Mammary epithelial cell (primary cell): Measurements from ENCODE around the gene OR2H2.

Experiments used
- CTCF ChIP-seq, 2 donors: IDR thresholded peaks in 1 of 2; conservative IDR thresholded peaks in 1 of 2; 2 replicates each; pipeline ENCODE4 v1.5.1; 2011 to 2012; ENCODE audit warnings: inconsistent platforms in 2 of 2, low read length in 2 of 2, mild to moderate bottlenecking in 2 of 2, control low read depth in 1 of 2, low read depth in 1 of 2; ENCODE audit not compliant: insufficient read depth in 1 of 2; ENCODE audit errors: extremely low read depth in 1 of 2
- EZH2 ChIP-seq: IDR thresholded peaks from 2 replicates; pipeline ENCODE4 v1.6.1; 2012; ENCODE audit warnings: low read length, inconsistent platforms, borderline replicate concordance

GRCh38 chr6:29617782-29618554 is 33.0 kb downstream of the OR2H2 start:
- TF ChIP-seq CTCF (conservative IDR thresholded peaks at IDR 0.05 in 1 of 2, IDR thresholded peaks at IDR 0.05 in 1 of 2; ENCODE audit: extremely low read depth in 1 of 2, insufficient read depth in 1 of 2, low read depth in 1 of 2, low read length in 2 of 2) (peak in 1 of 2 donors; percentile 18), EZH2 (no peak)
